Pulmonary artery endothelial cell (primary cell): Measurements from ENCODE around the gene USP17L11. TPM values are rescaled to one million over a fixed set of nuclear protein-coding genes. Genes with fewer than 3 reads are reported as not detected.
"Not testable (repeated sequence)": the region's sequence is repeated elsewhere in the genome, so short reads cannot be mapped to it uniquely, and the experiment has no call there.

Experiments used
- DNase-seq: peaks from one replicate; pipeline ENCODE4 v3.0.0-alpha.2; 2011; ENCODE audit warnings: low read depth, low spot score
- total RNA-seq: library from RNA; depleted of rRNA; stranded (reverse); fragments of >200 nt; gene quantifications from 2 replicates; pipeline ENCODE4 v1.2.3, GENCODE V29; 2014

The USP17L11 gene
- total RNA-seq: not detected in 2 replicates

GRCh38 chr4:9215105-9215504 is at the start of gene USP17L11:
Gene USP17L11, plus strand, starts transcription at chr4:9215405. Its CDS starts 0 bp downstream, at chr4:9215405.
- DNase-seq: not testable (repeated sequence)

GRCh38 chr4:9165990-9166389 is 49.2 kb upstream of the USP17L11 start:
- not testable (repeated sequence) for DNase-seq

- DNase-seq: not testable (repeated sequence)
These were observed 45.3 kb upstream of the USP17L11 start, which contains the start of gene FAM90A26 for GRCh38 chr4:9169791-9170459. Gene FAM90A26, plus strand, starts transcription at chr4:9170409. Its CDS starts 2,764 bp downstream, at chr4:9173173.

- not testable (repeated sequence) for DNase-seq
These were observed 4.8 kb upstream of the USP17L11 start, which contains the start of gene USP17L10 for GRCh38 chr4:9210357-9210756. Gene USP17L10, plus strand, starts transcription at chr4:9210657. Its CDS starts 0 bp downstream, at chr4:9210657.

- not testable (repeated sequence) for DNase-seq
These were observed 504 bp upstream of the USP17L11 start for GRCh38 chr4:9214701-9215100.

- not testable (repeated sequence) for DNase-seq
These were observed 4.6 kb downstream of the USP17L11 start, which contains the start of gene USP17L12 for GRCh38 chr4:9219852-9220251. Gene USP17L12, plus strand, starts transcription at chr4:9220152. Its CDS starts 0 bp downstream, at chr4:9220152.

GRCh38 chr4:9224596-9224995 is 9.4 kb downstream of the USP17L11 start, which contains the start of gene USP17L13:
Gene USP17L13, plus strand, starts transcription at chr4:9224896. Its CDS starts 0 bp downstream, at chr4:9224896.
- DNase-seq: not testable (repeated sequence)

GRCh38 chr4:9230249-9230648 is 15.0 kb downstream of the USP17L11 start:
- not testable (repeated sequence) for DNase-seq

- DNase-seq: not testable (repeated sequence)
These were observed 18.9 kb downstream of the USP17L11 start, which contains the start of gene USP17L15 for GRCh38 chr4:9234085-9234484. Gene USP17L15, plus strand, starts transcription at chr4:9234385. Its CDS starts 0 bp downstream, at chr4:9234385.

- not testable (repeated sequence) for DNase-seq
These were observed 23.3 kb downstream of the USP17L11 start for GRCh38 chr4:9238461-9238860.

- not testable (repeated sequence) for DNase-seq
These were observed 28.4 kb downstream of the USP17L11 start, which contains the start of gene USP17L17 for GRCh38 chr4:9243579-9243978. Gene USP17L17, plus strand, starts transcription at chr4:9243879. Its CDS starts 0 bp downstream, at chr4:9243879.

- DNase-seq: not testable (repeated sequence)
These were observed 32.9 kb downstream of the USP17L11 start, which contains the start of gene USP17L18 for GRCh38 chr4:9247953-9248680. Gene USP17L18, plus strand, starts transcription at chr4:9248630. Its CDS starts 0 bp downstream, at chr4:9248630.

- DNase-seq: not testable (repeated sequence)
These were observed 37.9 kb downstream of the USP17L11 start, which contains the start of gene USP17L19 for GRCh38 chr4:9253078-9253477. Gene USP17L19, plus strand, starts transcription at chr4:9253378. Its CDS starts 0 bp downstream, at chr4:9253378.

- not testable (repeated sequence) for DNase-seq
These were observed 42.6 kb downstream of the USP17L11 start, which contains the start of gene USP17L20 for GRCh38 chr4:9257824-9258223. Gene USP17L20, plus strand, starts transcription at chr4:9258124. Its CDS starts 0 bp downstream, at chr4:9258124.

GRCh38 chr4:9262572-9262971 is 47.4 kb downstream of the USP17L11 start, which contains the start of gene USP17L21:
Gene USP17L21, plus strand, starts transcription at chr4:9262872. Its CDS starts 0 bp downstream, at chr4:9262872.
- not testable (repeated sequence) for DNase-seq

Other genes starting within 250 kb of the USP17L11 start
- gene FAM90A26, start 45.0 kb upstream of the USP17L11 start, total RNA-seq: not detected in 2 replicates
- not detected in 2 replicates for gene USP17L10, start 4.7 kb upstream of the USP17L11 start, total RNA-seq
- gene USP17L12, start 4.7 kb downstream of the USP17L11 start, total RNA-seq: not detected in 2 replicates
- gene USP17L13, start 9.5 kb downstream of the USP17L11 start, total RNA-seq: not detected in 2 replicates
- not detected in 2 replicates for gene USP17L15, start 19.0 kb downstream of the USP17L11 start, total RNA-seq
- not detected in 2 replicates for gene USP17L17, start 28.5 kb downstream of the USP17L11 start, total RNA-seq
- not detected in 2 replicates for gene USP17L18, start 33.2 kb downstream of the USP17L11 start, total RNA-seq
- not detected in 2 replicates for gene USP17L19, start 38.0 kb downstream of the USP17L11 start, total RNA-seq
- gene USP17L20, start 42.7 kb downstream of the USP17L11 start, total RNA-seq: not detected in 2 replicates
- not detected in 2 replicates for gene USP17L21, start 47.5 kb downstream of the USP17L11 start, total RNA-seq
- gene USP17L22, start 52.2 kb downstream of the USP17L11 start, total RNA-seq: not detected in 2 replicates
- gene USP17L24, start 109.8 kb downstream of the USP17L11 start, total RNA-seq: not detected in 2 replicates
- not detected in 2 replicates for gene USP17L25, start 114.5 kb downstream of the USP17L11 start, total RNA-seq
- not detected in 2 replicates for gene USP17L26, start 119.3 kb downstream of the USP17L11 start, total RNA-seq
- gene USP17L5, start 124.0 kb downstream of the USP17L11 start, total RNA-seq: not detected in 2 replicates
- not detected in 2 replicates for gene USP17L27, start 128.7 kb downstream of the USP17L11 start, total RNA-seq
- gene USP17L28, start 133.5 kb downstream of the USP17L11 start, total RNA-seq: not detected in 2 replicates
- not detected in 2 replicates for gene USP17L29, start 138.2 kb downstream of the USP17L11 start, total RNA-seq
- not detected in 2 replicates for gene USP17L30, start 147.7 kb downstream of the USP17L11 start, total RNA-seq
- not detected in 2 replicates for gene DEFB131A, start 229.0 kb downstream of the USP17L11 start, total RNA-seq